Loucy (cell line): ENCODE data around the gene H6PD.

ENCODE experiments used
- H2AFZ ChIP-seq: fragments of 200-600 bp; sonication (generic); 2 replicates; pipeline ENCODE4 v1.6.0; 2016; ENCODE audit warnings: antibody characterized with exemption, mild to moderate bottlenecking, low read length, moderate library complexity
- H3F3A ChIP-seq: fragments of 200-600 bp; 2 replicates; pipeline ENCODE4 v1.6.0; 2016; ENCODE audit warnings: antibody characterized with exemption, low read depth, mild to moderate bottlenecking
- H3K27me3 ChIP-seq: fragments of 200-600 bp; sonication (generic); 2 replicates; pipeline ENCODE4 v1.6.1; 2014; ENCODE audit warnings: low read length, mild to moderate bottlenecking; ENCODE audit not compliant: insufficient read depth, poor library complexity, severe bottlenecking
- H3K36me3 ChIP-seq: fragments of 200-600 bp; sonication (generic); 2 replicates; pipeline ENCODE4 v1.6.1; 2016; ENCODE audit warnings: low read length; ENCODE audit not compliant: insufficient read depth
- H3K4me1 ChIP-seq: fragments of 200-600 bp; sonication (generic); 2 replicates; pipeline ENCODE4 v1.5.1; 2014; ENCODE audit warnings: low read length, mild to moderate bottlenecking; ENCODE audit not compliant: insufficient read depth, poor library complexity, severe bottlenecking
- H3K4me2 ChIP-seq: fragments of 200-600 bp; sonication (generic); 2 replicates; pipeline ENCODE4 v1.6.0; 2014; ENCODE audit warnings: antibody characterized with exemption, low read length, low read depth, mild to moderate bottlenecking; ENCODE audit not compliant: poor library complexity, severe bottlenecking
- H3K4me3 ChIP-seq: fragments of 200-600 bp; sonication (generic); 2 replicates; pipeline ENCODE4 v1.5.1; 2014; ENCODE audit warnings: low read length, mild to moderate bottlenecking, mixed read lengths; ENCODE audit not compliant: poor library complexity, severe bottlenecking
- H3K79me2 ChIP-seq: fragments of 200-600 bp; sonication (generic); 2 replicates; pipeline ENCODE4 v1.6.1; 2014; ENCODE audit warnings: low read length; ENCODE audit not compliant: insufficient read depth
- H3K9ac ChIP-seq: fragments of 200-600 bp; sonication (generic); 2 replicates; pipeline ENCODE4 v1.6.0; 2014; ENCODE audit warnings: mild to moderate bottlenecking, low read depth, low read length, moderate library complexity; ENCODE audit not compliant: poor library complexity, severe bottlenecking
- H3K9me2 ChIP-seq: fragments of 200-600 bp; sonication (generic); replicated peaks from 2 replicates; pipeline ENCODE4 v1.6.1; 2016; ENCODE audit warnings: low read depth, low read length, mixed read lengths
- H3K9me3 ChIP-seq: fragments of 200-600 bp; sonication (generic); 2 replicates; pipeline ENCODE4 v1.6.1; 2014; ENCODE audit warnings: mild to moderate bottlenecking, antibody characterized with exemption, low read length, low read depth; ENCODE audit not compliant: insufficient read depth
- H4K20me1 ChIP-seq: fragments of 200-600 bp; sonication (generic); 2 replicates; pipeline ENCODE4 v1.6.0; 2014; ENCODE audit warnings: antibody characterized with exemption, low read length, mild to moderate bottlenecking; ENCODE audit not compliant: insufficient read depth, poor library complexity, severe bottlenecking
- EZH2phosphoT487 ChIP-seq: fragments of 200-600 bp; IDR thresholded peaks from 2 replicates; pipeline ENCODE4 v1.6.1; 2018; ENCODE audit warnings: antibody characterized with exemption, mild to moderate bottlenecking, moderate library complexity, borderline replicate concordance
- TF ChIP-seq, protein P1 (sequence below): fragments of 200-600 bp; sonication (generic); conservative IDR thresholded peaks from 2 replicates; pipeline ENCODE4 v1.5.1; 2014; ENCODE audit warnings: mild to moderate bottlenecking, antibody characterized with exemption, low read length

The H6PD gene

DNA sequence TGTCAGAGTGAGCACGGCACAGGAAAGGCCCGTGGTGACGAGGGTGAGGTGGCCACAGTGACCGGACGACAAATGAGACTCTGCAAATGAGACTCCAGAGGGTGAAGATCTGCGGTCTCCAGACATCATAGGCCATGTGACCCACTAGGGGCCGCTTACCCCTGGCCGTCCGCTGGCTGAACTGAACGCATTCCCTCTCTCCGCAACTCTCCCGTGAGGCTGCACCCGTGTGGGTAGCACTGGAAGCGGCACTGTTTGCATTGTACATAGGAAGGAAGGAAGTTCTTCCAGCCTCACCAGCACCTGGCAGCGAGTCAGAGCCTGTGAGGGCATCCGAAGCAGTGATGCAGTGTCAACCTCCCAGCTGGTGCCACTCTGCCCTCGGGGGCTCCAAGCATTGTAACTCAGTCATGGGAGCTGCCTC lies 34.5 kb downstream of the H6PD start:
- peaks cover 37% of the 10 kb centered on the region; the same call in 1 of the 2 replicates for H3K36me3 ChIP-seq
- H3K9me3 ChIP-seq, result no peaks in the 10 kb centered on the region
- H3K4me2 ChIP-seq, result no peak overlapping the region
- no peak overlapping the region for H3K9ac ChIP-seq
- no peaks in the 10 kb centered on the region for H3K9me2 ChIP-seq
- peaks cover 4% of the 10 kb centered on the region for H4K20me1 ChIP-seq
- H3F3A ChIP-seq, result no peaks in the 10 kb centered on the region
- no peak overlapping the region for H2AFZ ChIP-seq
- no peak for TF ChIP-seq EZH2phosphoT487
- peaks cover 14% of the 10 kb centered on the region for H3K4me1 ChIP-seq
- H3K4me3 ChIP-seq, result no peak overlapping the region
- H3K79me2 ChIP-seq, result no peaks in the 10 kb centered on the region
- no peaks in the 10 kb centered on the region for H3K27me3 ChIP-seq

- Histone ChIP-seq H3K9me3 (no peaks in the 10 kb centered on the region), H3K79me2 (no peaks in the 10 kb centered on the region), H2AFZ (no peak overlapping the region), H3K27me3 (no peaks in the 10 kb centered on the region), H3K36me3 (peaks cover 31% of the 10 kb centered on the region; the same call in 1 of the 2 replicates), H4K20me1 (peaks cover 4% of the 10 kb centered on the region), H3K4me3 (no peak overlapping the region), H3K4me1 (peaks cover 14% of the 10 kb centered on the region), H3F3A (no peaks in the 10 kb centered on the region), H3K4me2 (no peak overlapping the region), H3K9me2 (no peaks in the 10 kb centered on the region), H3K9ac (no peak overlapping the region)
- no peak for TF ChIP-seq EZH2phosphoT487
- TF ChIP-seq, protein P1, sequence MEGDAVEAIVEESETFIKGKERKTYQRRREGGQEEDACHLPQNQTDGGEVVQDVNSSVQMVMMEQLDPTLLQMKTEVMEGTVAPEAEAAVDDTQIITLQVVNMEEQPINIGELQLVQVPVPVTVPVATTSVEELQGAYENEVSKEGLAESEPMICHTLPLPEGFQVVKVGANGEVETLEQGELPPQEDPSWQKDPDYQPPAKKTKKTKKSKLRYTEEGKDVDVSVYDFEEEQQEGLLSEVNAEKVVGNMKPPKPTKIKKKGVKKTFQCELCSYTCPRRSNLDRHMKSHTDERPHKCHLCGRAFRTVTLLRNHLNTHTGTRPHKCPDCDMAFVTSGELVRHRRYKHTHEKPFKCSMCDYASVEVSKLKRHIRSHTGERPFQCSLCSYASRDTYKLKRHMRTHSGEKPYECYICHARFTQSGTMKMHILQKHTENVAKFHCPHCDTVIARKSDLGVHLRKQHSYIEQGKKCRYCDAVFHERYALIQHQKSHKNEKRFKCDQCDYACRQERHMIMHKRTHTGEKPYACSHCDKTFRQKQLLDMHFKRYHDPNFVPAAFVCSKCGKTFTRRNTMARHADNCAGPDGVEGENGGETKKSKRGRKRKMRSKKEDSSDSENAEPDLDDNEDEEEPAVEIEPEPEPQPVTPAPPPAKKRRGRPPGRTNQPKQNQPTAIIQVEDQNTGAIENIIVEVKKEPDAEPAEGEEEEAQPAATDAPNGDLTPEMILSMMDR, result no peak
These were observed 35.1 kb downstream of the H6PD start for GRCh38 chr1:9269721-9270120.

GRCh38 chr1:9270290-9270883 lies 35.8 kb downstream of the H6PD start:
- Histone ChIP-seq H3K9me2 (no peaks in the 10 kb centered on the region), H3K4me2 (no peak overlapping the region), H4K20me1 (peaks cover 4% of the 10 kb centered on the region), H2AFZ (no peak overlapping the region), H3K4me1 (peaks cover 19% of the 10 kb centered on the region), H3K9ac (no peak overlapping the region), H3F3A (no peaks in the 10 kb centered on the region), H3K4me3 (no peak overlapping the region), H3K27me3 (no peaks in the 10 kb centered on the region), H3K79me2 (no peaks in the 10 kb centered on the region), H3K36me3 (peaks cover 24% of the 10 kb centered on the region; the same call in 1 of the 2 replicates), H3K9me3 (no peaks in the 10 kb centered on the region)
- TF ChIP-seq, protein P1, result no peak
- TF ChIP-seq EZH2phosphoT487, result no peak

GRCh38 chr1:9271283-9271682 lies 36.7 kb downstream of the H6PD start:
- Histone ChIP-seq H3K4me3 (no peak overlapping the region), H3F3A (no peaks in the 10 kb centered on the region), H3K4me1 (peaks cover 20% of the 10 kb centered on the region), H3K4me2 (no peak overlapping the region), H3K36me3 (peaks cover 24% of the 10 kb centered on the region; the same call in 1 of the 2 replicates), H4K20me1 (peaks cover 4% of the 10 kb centered on the region), H3K79me2 (no peaks in the 10 kb centered on the region), H2AFZ (no peak overlapping the region), H3K9me3 (no peaks in the 10 kb centered on the region), H3K9ac (no peak overlapping the region), H3K27me3 (no peaks in the 10 kb centered on the region), H3K9me2 (no peaks in the 10 kb centered on the region)
- TF ChIP-seq EZH2phosphoT487, result no peak
- TF ChIP-seq, protein P1, result no peak
